GM12891 (cell line): ENCODE results near the gene TP73.

ENCODE experiments used
- POLR2A ChIP-seq: IDR thresholded peaks from 2 replicates; pipeline ENCODE4 v1.6.1; 2011; ENCODE audit warnings: low read depth, low read length, control low read depth
- POLR2AphosphoS5 ChIP-seq: IDR thresholded peaks from 2 replicates; pipeline ENCODE4 v1.6.1; 2011; ENCODE audit warnings: low read depth, low read length, control low read depth
- SPI1 ChIP-seq: IDR thresholded peaks from 2 replicates; pipeline ENCODE4 v1.6.1; 2011; ENCODE audit warnings: low read depth, low read length, control low read depth

- TF ChIP-seq POLR2A (no peak), POLR2AphosphoS5 (no peak), SPI1 (no peak)
These were observed 95.2 kb downstream of the TP73 start for GRCh38 chr1:3747522-3747848.
